IPS-18c (cell line): Measurements from ENCODE around the gene IFNE.
"Not testable (repeated sequence)": the region's sequence is repeated elsewhere in the genome, so short reads cannot be mapped to it uniquely, and the experiment has no call there.

Experiments used
- H3K4me3 ChIP-seq: 2 replicates; pipeline ENCODE4 v1.7.0; 2013; ENCODE audit warnings: low read depth, mild to moderate bottlenecking, low read length, moderate library complexity; ENCODE audit not compliant: insufficient read depth
- H3K9me3 ChIP-seq: one replicate; pipeline ENCODE4 v1.6.1; 2013; ENCODE audit warnings: mild to moderate bottlenecking, low read length, moderate library complexity; ENCODE audit not compliant: control insufficient read depth, insufficient read depth

The IFNE gene

DNA sequence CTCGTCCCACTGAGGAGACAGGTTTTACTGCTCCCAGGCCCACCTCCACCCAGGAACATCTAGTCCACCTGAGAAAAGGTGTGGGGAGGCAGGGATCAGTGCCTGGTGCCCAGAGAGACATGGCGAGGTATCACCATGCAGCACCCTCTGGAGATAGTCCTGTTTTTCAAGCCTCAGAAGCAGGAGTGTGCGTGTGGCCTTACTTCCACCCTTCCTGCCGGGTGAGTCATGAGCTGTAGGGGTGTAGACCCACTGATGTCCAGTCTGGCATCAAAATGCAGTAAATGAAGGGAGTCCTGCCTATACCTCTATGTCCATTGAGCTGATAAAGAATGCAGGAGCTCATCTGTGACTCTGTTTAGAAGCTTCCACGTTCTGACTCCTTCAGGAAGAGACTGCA lies 32.8 kb downstream of the IFNE start:
- H3K4me3 ChIP-seq, H3K9me3 ChIP-seq: not testable (repeated sequence)

DNA sequence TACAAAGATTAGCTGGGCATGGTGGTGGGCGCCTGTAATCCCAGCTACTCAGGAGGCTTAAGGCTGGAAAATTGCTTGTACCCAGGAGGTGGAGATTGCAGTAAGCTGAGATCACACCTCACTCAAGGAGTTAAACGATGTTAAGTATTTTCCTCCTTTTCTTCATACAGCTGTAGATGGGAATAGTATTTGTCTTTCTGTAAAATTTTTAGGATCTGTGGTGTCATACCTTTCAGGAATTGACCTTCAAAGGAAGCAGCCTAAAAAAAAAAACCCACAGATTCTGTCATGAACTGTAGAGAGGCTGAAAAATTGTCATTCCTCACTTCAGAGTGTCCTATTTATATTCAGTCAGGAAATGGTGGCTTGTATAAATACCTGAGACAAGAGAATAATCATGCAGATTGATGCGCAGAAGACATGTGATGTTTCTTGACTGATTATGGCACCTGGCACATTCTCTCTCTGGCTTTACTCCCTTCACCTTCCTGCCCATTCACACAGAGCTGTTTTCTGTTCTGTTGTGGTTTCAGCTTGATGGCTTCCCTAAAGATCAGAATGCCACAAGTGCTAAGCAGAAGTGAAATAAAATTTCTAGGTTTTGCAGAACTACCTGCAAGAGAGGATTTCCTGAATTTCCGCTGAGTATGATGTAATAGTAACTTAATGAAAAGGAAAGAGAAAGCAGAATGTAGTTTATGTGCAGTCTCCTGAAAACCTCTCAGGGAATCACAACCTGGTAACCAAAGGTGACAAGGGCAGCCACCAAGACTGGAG lies 38.1 kb downstream of the IFNE start:
- Histone ChIP-seq H3K9me3 (no peaks in the 10 kb centered on the region), H3K4me3 (no peak overlapping the region)

DNA sequence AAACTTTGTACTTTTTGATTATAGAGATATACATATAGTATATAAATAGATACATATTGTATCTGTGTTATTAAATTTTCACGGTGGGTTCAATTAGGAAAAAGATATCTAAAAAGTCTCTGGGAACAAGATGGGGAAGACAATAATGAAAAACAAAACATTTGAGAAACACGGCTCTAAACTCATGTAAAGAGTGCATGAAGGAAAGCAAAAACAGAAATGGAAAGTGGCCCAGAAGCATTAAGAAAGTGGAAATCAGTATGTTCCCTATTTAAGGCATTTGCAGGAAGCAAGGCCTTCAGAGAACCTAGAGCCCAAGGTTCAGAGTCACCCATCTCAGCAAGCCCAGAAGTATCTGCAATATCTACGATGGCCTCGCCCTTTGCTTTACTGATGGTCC lies 42.0 kb downstream of the IFNE start, which contains the start of gene IFNA1:
Gene IFNA1 (plus strand): TSS at position 301 of the 400 bp plus-strand sequence. CDS start 69 bp downstream, at position 370.
- H3K9me3 ChIP-seq = no peaks in the 10 kb centered on the region
- H3K4me3 ChIP-seq = no peak within 1 kb of the TSS

DNA sequence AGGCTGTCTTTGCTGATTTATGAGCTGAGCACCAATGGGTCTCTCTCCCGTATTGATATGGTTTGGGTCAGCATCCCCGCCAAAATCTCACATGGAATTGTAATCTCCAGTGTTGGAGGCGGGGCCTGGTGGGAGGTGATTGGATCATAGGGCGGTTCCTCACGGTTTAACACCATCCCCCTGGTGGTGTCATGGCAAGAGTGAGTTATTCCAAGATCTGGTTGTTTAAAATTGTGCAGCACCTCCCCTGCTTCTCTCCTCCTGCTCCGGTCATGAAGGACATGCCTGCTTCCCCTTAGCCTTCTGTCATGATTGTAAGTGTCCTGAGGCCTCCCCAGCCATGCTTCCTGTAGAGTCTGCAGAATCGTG lies 47.1 kb downstream of the IFNE start:
- not testable (repeated sequence) for H3K4me3 ChIP-seq, H3K9me3 ChIP-seq

DNA sequence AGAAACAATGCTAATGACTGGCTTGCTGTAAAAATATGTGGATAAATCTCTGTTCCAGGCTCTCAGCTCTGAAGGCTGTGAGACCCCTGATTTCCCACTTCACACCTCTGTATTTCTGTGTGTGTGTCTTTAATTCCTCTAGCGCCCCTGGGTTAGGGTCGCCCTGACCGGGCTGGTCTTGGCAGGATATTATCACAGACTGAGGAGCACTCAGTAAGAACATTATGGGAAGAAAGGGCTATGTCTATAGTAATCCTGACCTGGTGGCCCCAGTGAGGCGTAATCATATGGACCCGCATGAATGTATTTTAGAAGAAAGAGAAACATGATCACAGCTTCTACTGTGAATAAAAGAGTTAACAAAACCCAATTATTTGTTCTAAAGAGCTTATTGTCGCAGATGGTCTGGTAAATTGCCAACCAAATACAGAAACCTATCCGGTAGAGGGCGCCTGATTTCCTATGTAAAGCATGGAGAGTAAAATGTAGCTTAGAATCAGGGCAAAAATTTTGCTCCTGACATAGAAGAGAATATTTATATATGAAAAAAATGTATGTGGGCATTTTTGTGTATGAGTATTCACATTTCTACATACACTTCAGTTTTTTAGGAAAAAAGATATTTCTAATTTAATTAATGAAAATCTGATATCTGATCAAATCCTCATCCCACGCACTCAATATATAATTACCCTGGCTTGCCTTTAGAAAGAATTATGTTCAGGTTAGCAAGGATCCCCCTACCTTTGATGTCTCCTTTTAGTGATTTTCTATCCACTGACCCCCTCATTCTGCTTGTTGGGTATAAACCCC lies 47.7 kb downstream of the IFNE start:
- no peak overlapping the region for H3K4me3 ChIP-seq
- no peaks in the 10 kb centered on the region for H3K9me3 ChIP-seq

GRCh38 chr9:21432672-21433425 lies 49.3 kb downstream of the IFNE start:
- Histone ChIP-seq H3K4me3 (no peak overlapping the region), H3K9me3 (no peaks in the 10 kb centered on the region)
